ENCODE results near the gene GAREM1. TPM values are rescaled to one million over a fixed set of nuclear protein-coding genes. Genes with fewer than 3 reads are reported as not detected.

Gene GAREM1
- total RNA-seq, 1 experiment from 2014 or later: 7.0 TPM

GRCh38 chr18:32351032-32351431 is 119.7 kb downstream of the GAREM1 start:
- POLR2A ChIA-PET: no interaction called here
- H3K27ac Mint-ChIP-seq: no peak overlapping the region
- H3K27me3 Mint-ChIP-seq (ENCODE audit: low read depth): no peaks in the 10 kb centered on the region
- no peak for TF ChIP-seq ZNF425 (CRISPR knock-in tag; conservative IDR thresholded peaks at IDR 0.05)
- TF ChIP-seq HMGXB4 (CRISPR knock-in tag; IDR thresholded peaks at IDR 0.05): no peak
- TF ChIP-seq, protein P1, sequence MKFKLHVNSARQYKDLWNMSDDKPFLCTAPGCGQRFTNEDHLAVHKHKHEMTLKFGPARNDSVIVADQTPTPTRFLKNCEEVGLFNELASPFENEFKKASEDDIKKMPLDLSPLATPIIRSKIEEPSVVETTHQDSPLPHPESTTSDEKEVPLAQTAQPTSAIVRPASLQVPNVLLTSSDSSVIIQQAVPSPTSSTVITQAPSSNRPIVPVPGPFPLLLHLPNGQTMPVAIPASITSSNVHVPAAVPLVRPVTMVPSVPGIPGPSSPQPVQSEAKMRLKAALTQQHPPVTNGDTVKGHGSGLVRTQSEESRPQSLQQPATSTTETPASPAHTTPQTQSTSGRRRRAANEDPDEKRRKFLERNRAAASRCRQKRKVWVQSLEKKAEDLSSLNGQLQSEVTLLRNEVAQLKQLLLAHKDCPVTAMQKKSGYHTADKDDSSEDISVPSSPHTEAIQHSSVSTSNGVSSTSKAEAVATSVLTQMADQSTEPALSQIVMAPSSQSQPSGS (CRISPR knock-in tag; IDR thresholded peaks at IDR 0.05; ENCODE audit: borderline replicate concordance, low read depth): no peak
- TF ChIP-seq ZNF317 (CRISPR knock-in tag; IDR thresholded peaks at IDR 0.05; ENCODE audit: borderline replicate concordance, low read depth): no peak
- no peak for TF ChIP-seq ZNF232 (CRISPR knock-in tag; IDR thresholded peaks at IDR 0.05)
- TF ChIP-seq ZMAT4 (CRISPR knock-in tag; IDR thresholded peaks at IDR 0.05): no peak
- TF ChIP-seq EMX1 (CRISPR knock-in tag; IDR thresholded peaks at IDR 0.05): no peak
- H3K4me3 Mint-ChIP-seq: no peak overlapping the region
- ATAC-seq: no peak
- H3K4me1 Mint-ChIP-seq: peaks cover 17% of the 10 kb centered on the region
- no peaks in the 10 kb centered on the region for H3K9me3 Mint-ChIP-seq
- CTCF ChIA-PET: no interaction called here
- no peak for DNase-seq (ENCODE audit: low spot score)
- no peaks in the 10 kb centered on the region for H3K36me3 Mint-ChIP-seq

DNA sequence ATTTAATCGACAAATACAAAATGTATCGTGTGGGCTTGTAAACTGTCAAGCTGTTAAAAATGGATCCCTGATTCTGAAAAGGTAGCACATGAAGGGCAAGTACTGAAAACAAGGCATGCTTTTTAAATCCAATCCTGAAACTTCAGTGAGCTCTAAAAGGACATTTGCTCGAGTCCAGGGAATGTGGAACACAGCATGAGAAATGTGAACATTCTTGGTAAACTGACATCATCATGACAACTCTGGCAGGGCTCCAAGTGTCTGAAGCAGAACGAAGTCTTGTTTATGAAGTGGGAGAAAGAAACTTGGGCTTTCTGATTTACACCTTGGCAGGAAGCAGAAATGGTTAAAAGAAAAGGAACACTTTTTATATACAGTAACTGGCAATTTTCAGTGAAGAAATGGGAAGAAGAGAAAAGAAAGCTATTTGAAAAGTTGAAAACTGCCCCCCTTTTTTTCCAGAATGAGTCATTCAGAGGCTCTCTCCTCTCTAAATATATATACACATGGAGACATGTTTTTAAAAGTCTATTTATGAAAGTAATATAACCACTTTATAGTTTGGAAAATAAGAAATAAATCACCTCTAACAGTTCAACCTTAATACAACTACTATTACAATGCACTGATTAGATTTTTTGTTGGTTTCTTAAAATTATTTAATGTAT is 120.8 kb downstream of the GAREM1 start:
- ChIA-PET POLR2A (no interaction called here), CTCF (interaction anchor here (1.0 kb wide), 1 partner anchor 202 kb away, joined by 3 read pairs; no protein-coding TSS in a partner anchor)
- Mint-ChIP-seq H3K9me3 (no peaks in the 10 kb centered on the region), H3K27me3 (ENCODE audit: low read depth) (no peaks in the 10 kb centered on the region), H3K36me3 (no peaks in the 10 kb centered on the region), H3K27ac (no peak overlapping the region), H3K4me3 (no peak overlapping the region), H3K4me1 (peaks cover 17% of the 10 kb centered on the region)
- no peak for DNase-seq (ENCODE audit: low spot score)
- no peak for ATAC-seq
- TF ChIP-seq ZNF219 (CRISPR knock-in tag; IDR thresholded peaks at IDR 0.05; ENCODE audit: borderline replicate concordance) (no peak), HMGXB4 (CRISPR knock-in tag; IDR thresholded peaks at IDR 0.05) (no peak), ESRRA (CRISPR knock-in tag; IDR thresholded peaks at IDR 0.05; ENCODE audit: borderline replicate concordance) (no peak), PRRX2 (CRISPR knock-in tag; IDR thresholded peaks at IDR 0.05) (no peak), EMX1 (CRISPR knock-in tag; IDR thresholded peaks at IDR 0.05) (no peak), ZNF416 (CRISPR knock-in tag; IDR thresholded peaks at IDR 0.05) (no peak), FOXK1 (CRISPR knock-in tag; IDR thresholded peaks at IDR 0.05) (no peak), TEAD4 (CRISPR knock-in tag; IDR thresholded peaks at IDR 0.05) (no peak), GRHL2 (CRISPR knock-in tag; IDR thresholded peaks at IDR 0.05; ENCODE audit: insufficient replicate concordance, severe bottlenecking) (no peak), NR2C2 (CRISPR knock-in tag; IDR thresholded peaks at IDR 0.05) (no peak)
